HG03095 (cell line): ENCODE measurements around the gene ABHD2.
"Not testable (repeated sequence)": the region's sequence is repeated elsewhere in the genome, so short reads cannot be mapped to it uniquely, and the experiment has no call there.

Experiments used
- ATAC-seq: cut with Tn5 transposase; IDR thresholded peaks from one replicate; pipeline ENCODE4 v1.9.1; 2021; ENCODE audit warnings: moderate library complexity; ENCODE audit not compliant: unreplicated experiment

The ABHD2 gene

DNA sequence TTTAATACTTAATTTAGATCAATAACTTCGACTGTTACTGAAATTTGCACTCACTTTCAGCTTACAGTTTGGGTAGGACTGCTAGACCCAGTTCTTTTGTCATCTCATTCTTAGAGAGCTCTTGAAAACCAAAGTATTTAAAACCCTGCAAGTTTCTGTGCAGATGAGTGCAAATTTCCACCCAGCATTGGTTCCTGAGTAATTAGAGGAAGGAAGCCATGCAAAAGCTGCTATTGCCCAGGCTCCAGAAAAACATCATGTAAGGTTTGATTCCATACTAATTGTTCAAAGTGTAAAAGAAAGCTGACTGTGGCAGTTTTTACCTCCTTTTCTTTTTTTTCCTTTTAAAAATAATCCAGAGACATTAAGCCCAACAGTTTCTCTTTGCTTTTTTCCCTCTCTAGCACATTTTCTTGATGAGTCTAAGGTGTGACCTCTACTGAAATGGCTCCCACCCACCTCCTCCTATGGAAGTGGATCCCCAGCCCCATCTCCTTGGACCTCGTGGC is 30.3 kb downstream of the ABHD2 start:
- ATAC-seq = no peak

DNA sequence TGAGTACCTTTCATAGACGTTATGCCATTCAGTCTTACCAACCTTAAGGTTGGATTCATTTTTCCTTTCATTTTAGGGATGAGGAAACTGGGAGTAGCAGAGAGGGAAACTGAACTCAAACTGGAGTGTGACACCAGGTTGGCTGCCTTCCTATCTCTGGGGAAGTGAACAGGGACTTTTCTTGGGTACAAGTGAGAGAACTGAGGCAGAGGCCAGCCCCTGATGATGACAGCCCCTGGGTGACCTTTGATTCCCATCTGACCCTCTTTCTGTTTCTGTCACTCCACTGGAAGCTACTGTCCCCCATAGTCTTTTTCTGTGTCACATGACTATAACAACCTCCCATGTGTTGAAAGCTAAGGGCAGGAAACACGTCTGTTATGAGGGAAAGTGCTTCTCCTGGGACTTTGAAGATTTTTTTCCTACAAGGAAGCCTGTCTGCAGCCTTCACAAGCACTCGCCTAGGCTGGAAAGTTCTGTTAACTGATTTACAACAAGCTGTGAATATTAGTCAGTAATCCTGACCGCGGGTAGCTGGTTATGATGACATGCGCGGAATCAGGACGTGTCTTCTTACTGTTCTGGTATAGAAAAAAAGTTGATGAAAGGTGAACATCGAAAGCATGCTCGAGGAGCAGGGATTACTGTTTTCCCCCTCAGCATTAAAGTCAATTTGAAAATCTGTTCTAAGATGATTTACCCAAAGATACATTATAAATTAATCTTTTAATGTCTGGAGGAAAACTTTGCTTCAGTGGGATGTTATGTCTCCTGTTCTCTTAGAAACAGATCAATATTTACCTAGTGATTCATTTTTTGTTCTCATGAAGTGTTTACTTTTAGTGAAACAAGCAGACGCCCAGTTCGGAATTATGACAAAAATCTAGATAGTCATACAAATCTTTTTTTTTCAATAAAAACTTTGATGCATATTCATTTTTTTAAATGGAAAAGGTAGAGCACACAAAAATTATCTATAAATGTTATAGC is 31.5 kb downstream of the ABHD2 start:
- ATAC-seq = no peak

DNA sequence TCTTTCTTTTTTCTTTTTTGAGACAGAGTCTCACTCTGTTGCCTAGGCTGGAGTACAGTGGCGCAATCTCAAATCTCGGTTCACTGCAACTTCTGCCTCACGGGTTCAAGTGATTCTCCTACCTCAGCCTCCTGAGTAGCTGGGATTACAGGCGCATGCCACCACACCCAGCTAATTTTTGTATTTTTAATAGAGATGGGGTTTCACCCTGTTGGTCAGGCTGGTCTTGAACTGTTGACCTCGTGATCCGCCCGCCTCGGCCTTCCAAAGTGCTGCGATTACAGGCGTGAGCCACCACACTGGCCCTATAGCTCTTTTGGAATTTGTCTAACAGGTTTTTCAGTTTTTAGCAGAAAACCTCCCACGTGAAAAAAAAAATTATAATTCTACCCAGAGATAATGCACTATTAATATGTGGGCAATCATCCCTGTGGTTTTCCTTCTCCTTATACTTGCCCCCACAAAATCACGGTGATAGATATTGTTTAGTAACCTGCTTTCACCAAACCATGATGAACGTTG is 32.3 kb downstream of the ABHD2 start:
- not testable (repeated sequence) for ATAC-seq

DNA sequence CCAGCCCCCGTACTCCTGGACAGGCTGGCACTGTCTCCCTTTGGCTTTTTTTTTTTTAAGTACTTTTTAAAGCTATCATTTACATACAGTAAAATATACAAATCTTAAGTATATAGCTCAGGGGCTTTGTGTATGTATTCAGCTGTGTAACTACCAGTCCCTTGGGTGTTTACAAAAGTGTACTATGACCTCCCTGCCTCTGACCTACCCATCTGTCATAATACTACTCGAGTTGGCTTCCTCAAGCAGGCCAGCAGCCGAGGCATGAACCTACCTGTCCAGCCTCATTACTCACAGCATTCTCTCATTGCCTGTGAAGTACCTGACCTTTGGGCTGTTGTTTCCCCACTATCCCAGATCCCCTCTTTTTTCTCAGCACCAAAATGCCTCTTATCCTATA is 33.2 kb downstream of the ABHD2 start:
- no peak for ATAC-seq

DNA sequence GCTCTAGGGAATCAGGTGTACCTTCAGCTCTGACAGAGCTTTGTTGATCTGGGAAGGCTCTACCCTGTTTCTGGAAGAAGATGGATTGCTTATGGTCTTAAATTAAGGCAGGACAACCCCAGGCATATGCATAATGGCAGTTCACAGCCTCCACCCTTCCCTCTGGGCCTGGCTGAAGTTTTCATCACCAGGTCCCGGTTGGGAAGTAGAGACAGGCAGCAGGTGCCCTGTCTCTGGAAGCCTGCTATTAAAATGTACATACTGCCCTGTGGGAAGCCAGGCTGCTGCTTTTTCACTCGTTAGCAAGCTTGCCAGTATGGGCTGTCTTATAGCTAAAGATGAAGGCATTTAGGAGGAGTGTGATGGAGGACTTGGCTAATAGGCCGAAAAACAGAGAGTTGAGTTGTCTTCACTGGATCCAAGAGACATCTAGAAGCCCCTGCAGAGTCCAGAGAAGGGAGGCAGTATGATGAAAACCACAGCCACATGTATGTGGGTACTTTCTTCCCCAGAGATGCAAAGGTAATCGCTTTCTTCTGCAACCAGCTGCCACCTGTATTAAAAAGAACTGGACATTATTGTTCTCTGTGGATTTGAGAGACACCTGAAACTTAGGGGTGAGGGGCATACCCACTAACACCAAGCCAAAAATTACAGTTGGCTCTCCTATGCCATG is 34.4 kb downstream of the ABHD2 start:
- no peak for ATAC-seq

DNA sequence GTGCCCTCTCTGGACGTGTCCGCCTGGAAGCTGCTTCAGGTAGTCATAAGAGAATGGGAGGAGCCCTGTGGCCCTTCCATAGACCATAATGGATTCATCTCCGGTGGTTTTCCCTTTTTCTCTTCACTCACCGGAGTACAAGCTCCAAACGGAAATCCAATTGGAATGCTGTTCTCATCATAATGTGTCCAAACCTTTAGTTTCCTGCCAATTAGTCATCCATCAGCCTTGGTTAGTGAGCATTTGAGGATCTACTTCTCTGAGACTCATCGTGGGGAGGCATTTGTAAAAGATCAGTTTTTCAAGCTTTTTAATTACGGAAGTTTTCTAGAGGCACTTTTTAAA is 34.9 kb downstream of the ABHD2 start:
- no peak for ATAC-seq

DNA sequence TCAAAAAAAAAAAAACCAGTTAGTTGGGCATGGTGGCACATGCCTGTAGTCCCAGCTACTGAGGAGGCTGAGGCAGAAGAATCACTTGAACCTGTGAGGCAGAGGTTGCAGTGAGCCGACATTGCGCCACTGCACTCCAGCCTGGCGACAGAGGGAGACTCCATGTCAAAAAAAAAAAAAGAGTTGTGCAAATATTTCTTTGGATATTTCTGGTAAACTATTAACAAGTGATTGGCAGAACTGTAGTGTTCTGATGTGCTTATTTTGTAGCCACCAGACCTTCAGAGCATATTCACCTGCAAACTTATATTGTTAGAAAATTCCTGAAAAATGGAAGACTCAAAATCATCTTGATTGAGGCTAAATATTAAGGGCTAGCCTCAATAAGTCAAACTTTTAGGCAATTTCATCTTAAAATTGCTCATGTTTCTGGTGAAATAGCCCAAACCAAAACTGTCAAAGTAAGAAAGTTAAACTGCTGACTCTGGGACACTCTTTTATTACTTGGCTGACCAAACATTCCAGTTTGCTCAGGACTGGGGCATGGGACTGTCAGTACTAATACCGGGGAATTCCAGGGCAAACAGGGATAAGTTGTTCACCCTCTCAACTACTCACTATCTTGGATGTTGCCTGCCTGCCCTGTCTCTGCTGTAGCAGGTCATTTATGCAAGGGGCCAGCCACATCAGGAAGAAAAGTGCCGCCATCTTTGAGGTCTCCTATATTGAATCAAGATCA is 37.0 kb downstream of the ABHD2 start:
- no peak for ATAC-seq

DNA sequence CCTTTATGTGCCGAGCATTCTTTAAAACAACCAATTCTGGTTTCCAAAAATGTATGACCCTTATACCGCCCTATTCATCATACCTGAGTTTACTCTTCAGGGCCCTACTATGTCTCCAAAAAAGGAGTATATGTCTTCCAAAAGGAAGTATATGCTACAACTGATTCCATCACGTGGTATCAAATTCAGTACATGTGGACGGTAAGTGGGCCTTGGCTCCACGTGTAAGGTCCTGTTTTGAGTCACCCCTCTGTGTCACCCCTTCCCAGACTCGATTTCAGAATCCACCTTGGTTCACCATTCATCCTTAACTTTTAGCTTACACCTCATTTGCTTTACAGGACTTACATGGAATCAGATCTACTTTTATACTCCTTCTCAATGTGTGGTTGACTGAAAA is 37.8 kb downstream of the ABHD2 start:
- ATAC-seq = no peak

DNA sequence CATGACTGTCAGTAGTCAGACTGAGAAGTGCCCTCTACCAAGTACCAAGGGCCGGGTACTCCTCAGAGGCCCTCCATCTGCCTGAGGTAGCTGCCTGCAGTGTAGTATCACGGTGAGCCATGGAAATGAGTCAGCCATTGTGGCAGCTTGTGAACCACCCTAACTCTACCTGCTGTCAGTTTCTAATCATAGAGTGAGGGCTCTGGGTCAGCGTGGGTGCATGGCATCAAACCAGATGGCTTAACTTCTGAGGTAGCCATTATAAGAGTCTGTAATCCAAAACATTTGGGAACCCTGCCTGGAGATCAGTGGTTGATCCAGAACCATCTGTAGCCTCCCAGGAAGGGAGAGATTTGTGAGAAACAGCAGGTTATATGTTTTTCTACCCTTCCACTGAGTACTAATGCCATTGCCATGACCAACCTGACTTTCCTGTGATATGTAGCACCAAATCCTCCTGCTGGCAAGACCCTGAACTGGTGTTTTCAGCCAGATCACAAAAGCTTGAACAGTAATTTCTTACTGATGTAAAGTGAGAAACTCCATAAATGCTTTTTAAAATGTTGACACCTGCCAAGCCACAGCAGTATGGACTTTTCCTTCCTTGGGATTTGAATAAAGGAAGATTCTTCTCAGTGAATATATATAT is 38.9 kb downstream of the ABHD2 start:
- ATAC-seq = no peak

DNA sequence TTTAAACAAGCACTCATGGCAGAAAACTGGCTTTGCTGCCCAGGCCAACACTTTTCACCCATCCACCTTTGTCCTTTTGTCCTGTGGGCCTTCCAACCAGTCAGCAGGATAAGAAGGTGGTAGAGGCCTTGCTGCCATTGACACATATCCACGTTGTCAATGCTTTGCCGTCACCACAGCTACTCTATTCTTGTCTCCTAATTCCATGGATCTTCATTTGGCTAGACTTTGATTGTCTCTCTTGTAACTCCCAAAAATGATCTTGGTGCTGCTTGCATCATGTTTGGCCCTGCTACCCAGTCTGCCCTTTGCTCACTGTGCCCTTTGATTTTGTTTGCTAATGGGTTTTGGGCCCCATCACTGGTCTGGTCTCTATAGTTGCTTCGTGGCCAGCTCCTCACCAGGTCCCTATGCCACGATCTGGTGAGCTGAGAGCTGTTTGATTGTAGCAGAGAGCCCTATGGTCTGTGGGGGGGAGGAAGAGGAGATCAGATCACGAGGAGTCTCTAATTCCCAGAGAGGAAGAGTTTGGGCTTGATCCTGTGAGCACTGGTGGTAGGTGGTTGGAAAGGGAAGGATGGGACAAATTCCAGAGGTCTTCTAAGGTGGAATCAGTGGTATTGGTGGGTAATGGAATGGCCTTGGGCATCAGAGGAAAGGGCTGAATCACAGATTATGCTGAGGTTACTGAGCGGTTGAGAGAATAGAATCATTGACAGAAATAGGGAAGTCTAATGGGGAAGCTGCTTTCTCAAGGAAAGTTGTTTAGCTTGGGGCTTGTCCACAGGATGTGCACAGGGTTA is 40.3 kb downstream of the ABHD2 start:
- ATAC-seq = no peak

DNA sequence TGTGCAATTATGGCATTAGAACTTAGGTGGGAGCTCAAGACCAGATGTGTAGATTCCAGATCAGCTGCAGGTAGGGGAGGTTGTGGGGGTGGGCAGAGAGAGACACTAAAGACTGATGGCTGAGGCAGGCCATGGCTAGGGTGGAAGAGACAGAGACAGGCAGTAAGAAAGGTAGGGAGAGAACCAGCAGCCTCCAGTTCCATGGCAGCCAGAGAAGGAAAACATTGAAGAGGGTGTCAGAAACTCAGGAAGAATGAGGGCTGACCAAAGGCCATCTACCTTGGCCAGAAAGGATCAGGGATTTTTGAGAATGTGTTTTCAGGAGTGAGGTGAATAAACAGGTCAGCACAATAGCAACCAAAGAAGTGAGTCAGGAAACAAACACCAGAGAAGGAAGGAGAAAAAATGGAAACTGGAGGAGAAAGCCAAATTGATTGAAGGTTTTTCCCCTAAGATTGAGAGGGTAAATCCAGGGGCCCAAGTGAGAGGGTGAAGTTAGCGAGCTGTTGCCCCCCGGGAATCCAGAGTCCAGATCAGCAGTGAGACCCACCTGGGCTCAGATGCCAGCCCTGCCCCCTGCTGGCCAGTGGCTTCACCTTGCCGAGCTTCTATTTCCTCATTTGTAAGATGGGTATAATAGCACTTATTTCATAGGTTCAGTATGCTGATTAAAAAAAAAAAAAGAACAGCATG is 41.0 kb downstream of the ABHD2 start:
- no peak for ATAC-seq

DNA sequence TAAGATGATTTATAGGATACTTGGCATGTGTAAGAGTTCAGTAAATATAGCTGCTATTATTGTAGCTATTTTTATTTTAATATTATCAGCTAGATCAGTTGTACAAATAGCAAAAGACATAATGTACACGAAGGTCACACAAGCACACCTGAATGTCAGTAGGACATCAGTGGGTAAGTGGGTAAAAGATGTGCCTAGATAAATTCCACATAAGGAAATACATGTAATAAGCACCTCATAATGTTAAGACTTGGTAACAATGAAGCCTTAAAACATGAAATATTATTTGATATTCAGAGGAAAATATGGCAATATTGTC is 41.5 kb downstream of the ABHD2 start:
- no peak for ATAC-seq

DNA sequence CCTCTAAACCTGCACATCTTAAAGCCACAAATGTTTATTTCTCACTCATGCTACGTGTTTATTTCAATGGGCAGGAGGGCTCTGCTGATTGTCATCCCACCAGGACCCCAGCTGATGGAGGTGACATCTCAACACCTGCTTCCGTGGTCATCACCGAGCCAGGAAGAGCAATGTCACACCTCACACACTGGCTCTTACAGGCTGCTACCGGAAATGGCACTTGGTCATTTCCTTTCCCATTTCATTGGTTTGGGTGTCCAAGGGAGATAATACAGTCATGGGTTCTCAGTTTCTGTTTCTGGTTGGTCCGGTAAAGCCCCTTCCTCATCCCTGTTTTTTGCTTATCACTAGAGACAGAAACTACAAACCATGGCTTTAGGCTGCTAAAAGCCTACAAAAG is 41.9 kb downstream of the ABHD2 start:
- ATAC-seq = no peak

DNA sequence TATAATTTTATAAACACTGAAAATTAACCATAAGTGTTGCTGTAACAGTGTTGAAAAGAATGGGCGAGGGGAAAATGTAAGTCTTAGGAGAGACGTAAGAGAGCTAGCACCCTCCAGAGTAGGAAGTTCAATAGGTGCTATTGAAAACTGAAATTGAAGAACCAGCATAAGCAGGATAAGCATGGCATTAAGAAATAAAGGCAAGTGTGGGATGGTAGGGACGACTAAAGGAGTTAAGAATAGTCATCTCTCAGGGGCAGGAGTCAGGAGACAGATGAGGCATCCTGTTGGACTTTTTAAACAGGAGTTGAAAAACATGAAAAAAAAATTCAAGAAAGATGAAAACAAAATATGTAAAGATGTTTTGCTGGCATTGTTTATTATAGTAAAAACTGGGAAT is 43.5 kb downstream of the ABHD2 start:
- ATAC-seq = no peak

DNA sequence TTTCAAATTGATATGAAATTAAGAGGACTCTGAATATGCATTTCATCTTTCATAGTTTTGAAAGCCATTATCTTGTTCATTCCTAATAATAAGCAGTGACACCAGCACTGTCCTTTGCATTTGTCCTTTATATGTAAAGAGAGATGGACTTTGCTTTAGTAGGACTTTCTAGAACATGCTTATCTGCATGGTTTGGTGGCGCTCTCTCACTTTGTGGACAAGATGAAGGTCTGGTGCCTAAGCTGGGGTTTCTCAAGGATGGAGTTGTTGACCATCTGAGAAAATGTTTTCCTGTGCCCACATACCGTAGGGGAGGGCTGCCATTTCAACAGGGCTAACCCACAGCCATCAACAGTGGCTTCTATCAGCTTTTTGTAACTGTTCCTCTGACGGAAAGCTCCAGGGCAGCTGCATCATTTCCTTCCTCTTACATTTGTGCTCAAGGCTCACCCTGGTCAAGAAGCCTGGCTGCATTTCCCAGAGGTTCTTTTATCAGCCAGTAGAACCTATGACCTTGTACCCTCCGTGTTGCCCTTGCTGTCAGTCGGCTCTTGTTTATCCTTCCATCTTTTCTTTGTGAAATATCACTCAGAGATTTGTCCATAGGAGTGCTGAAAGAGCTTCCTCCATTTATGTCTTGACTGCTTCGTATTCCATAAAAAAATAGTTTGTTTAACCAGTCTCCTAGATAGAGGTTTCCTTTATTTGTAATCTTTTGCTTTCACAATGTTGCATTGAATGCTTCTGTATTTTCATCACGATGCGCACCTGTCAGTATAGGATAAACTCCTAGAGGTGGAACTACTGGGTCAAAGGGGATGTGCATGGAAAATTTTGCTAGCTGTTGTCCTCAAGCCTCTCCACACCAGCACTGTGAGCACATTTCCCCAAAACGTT is 44.6 kb downstream of the ABHD2 start:
- ATAC-seq = no peak

DNA sequence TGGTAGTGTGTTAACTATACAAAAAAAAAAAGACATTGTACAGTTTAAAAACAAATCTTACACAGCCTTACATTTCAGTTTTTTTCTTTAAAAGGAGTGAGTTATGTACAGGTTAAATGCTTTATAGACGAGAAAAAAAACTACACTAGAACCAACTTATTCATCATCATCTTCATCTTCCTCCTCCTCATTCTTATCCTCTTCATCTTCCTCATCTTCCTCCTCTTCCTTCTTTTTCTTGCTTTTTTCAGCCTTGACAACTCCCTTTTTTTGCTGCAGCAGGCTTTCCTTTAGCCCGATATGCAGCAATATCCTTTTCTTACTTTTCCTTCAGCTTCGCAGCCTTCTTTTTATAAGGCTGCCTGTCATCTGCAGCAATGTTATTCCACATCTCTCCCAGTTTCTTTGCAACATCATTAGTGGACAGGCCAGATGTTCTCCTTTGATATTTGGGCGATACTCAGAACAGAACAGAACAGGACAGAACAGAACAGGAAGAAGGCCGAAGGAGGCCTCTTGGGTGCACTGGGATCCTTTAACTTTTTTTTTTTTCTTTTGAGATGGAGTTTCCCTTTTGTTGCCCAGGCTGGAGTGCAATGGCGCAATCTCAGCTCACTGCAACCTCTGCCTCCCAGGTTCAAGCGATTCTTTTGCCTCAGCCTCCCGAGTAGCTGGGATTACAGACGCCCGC is 47.3 kb downstream of the ABHD2 start:
- not testable (repeated sequence) for ATAC-seq

DNA sequence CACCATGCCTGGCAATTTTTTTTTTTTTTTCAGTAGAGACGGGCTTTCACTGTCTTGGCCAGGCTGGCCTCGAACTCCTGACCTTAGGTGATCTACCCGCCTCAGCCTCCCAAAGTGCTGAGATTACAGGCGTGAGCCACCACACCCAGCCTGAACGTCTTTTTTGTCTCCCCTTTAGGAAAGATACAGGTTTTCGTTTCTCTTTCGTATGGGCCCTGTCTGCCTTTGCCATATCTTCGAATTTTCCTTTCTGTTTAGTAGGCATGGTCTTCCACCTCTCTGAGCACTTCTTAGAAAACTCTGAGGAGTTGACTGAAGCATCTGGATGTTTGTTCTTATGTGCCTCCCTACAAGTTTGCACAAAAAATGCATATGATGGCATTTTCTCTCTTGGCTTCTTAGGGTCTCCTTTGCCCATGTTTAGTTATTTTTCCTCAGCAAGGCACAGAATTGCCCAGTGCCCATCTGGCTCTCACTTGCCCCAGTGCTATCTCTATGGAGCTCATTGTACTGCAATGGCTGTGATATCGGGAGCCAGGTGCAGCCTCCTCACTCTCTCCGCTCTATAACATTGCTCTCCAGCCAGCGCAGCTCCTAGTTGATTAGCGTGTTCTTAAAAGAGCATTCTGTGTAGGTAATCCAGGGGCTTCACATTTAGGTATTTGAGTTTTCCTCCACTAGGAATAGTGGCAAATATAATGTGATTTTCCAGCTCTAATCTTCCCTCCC is 48.0 kb downstream of the ABHD2 start:
- ATAC-seq = no peak
